ENCODE data around the gene B3GNT8.

GRCh38 chr19:41412953-41413352 lies 14.2 kb downstream of the B3GNT8 start:
- TF ChIP-seq GATA2 (IDR thresholded peaks at IDR 0.05; ENCODE audit: low read depth, low read length) (no peak), GATA3 (IDR thresholded peaks at IDR 0.05; ENCODE audit: low read depth, low read length) (no peak)

Measured in SH-SY5Y (cell line).